Body of pancreas (tissue), 4 donors: Measurements from ENCODE around the gene TCF7. TPM values are rescaled to one million over a fixed set of nuclear protein-coding genes. Genes with fewer than 3 reads are reported as not detected.

ENCODE experiments used
- ATAC-seq: fragments of 150-250 bp; one replicate; pipeline ENCODE4 v1.9.1; 2016
- DNase-seq, 4 donors: peaks; one replicate each; pipeline ENCODE4 v3.0.0-alpha.2; 2019
- H3K27ac ChIP-seq, 4 donors: fragments of 200-600 bp; sonication (generic); 1 replicate in 3 of 4; 2 replicates in 1 of 4; pipeline versions ENCODE4 v1.5.1 to v1.6.1; 2016 to 2019; ENCODE audit warnings: mild to moderate bottlenecking in 1 of 4, mixed read lengths in 1 of 4, moderate library complexity in 1 of 4
- H3K27me3 ChIP-seq, 2 donors: fragments of 200-600 bp; sonication (generic); one replicate each; pipeline ENCODE4 v1.6.0; 2016; ENCODE audit warnings: mild to moderate bottlenecking in 1 of 2
- H3K36me3 ChIP-seq, 2 donors: fragments of 200-600 bp; sonication (generic); replicated peaks in 1 of 2; 2 replicates each; pipeline ENCODE4 v1.5.1; 2016; ENCODE audit warnings: low read depth in 2 of 2; ENCODE audit not compliant: insufficient read depth in 1 of 2
- H3K4me1 ChIP-seq: fragments of 200-600 bp; sonication (generic); one replicate; pipeline ENCODE4 v1.6.0; 2016
- H3K4me3 ChIP-seq, 2 donors: fragments of 200-600 bp; sonication (generic); 1 replicate in 1 of 2; 2 replicates in 1 of 2; pipeline ENCODE4 v1.5.1; 2016 to 2019
- H3K9me3 ChIP-seq, 3 donors: fragments of 200-600 bp; sonication (generic); 1 replicate in 2 of 3; 2 replicates in 1 of 3; pipeline ENCODE4 v1.5.1; 2016
- POLR2A ChIP-seq, 3 donors: fragments of 450-650 bp; IDR thresholded peaks; one replicate each; pipeline ENCODE4 v1.6.1; 2016; ENCODE audit warnings: antibody characterized with exemption in 3 of 3, mild to moderate bottlenecking in 2 of 3
- WGBS, 2 donors: methylation state at CpG; one replicate each; pipeline ENCODE4 v1.1.5; 2017; 5-methylcytosine and 5-hydroxymethylcytosine counted together
- intact Hi-C: fragments of 100-400 bp; cut with DNase I; formaldehyde crosslinking; loops from one replicate; pipeline ENCODE4 v1.15.1; 2023
- total RNA-seq, 2 donors: library from RNA; depleted of rRNA; stranded (reverse); fragments of >200 nt; gene quantifications; one replicate each; pipeline ENCODE4 v1.1.0, GENCODE V29; 2016
- TF ChIP-seq, protein P1 (sequence below), 7 experiments: fragments of 450-650 bp in 4 of 7; fragments of 200-600 bp in 3 of 7; sonication (generic) in 3 of 7; IDR thresholded peaks; one replicate each; pipeline ENCODE4 v1.5.1; 2016 to 2019; ENCODE audit warnings: antibody characterized with exemption in 7 of 7

The TCF7 gene
- total RNA-seq, 2 donors from 2014 or later = 6.3 to 9.1 TPM

- TF ChIP-seq, protein P1, sequence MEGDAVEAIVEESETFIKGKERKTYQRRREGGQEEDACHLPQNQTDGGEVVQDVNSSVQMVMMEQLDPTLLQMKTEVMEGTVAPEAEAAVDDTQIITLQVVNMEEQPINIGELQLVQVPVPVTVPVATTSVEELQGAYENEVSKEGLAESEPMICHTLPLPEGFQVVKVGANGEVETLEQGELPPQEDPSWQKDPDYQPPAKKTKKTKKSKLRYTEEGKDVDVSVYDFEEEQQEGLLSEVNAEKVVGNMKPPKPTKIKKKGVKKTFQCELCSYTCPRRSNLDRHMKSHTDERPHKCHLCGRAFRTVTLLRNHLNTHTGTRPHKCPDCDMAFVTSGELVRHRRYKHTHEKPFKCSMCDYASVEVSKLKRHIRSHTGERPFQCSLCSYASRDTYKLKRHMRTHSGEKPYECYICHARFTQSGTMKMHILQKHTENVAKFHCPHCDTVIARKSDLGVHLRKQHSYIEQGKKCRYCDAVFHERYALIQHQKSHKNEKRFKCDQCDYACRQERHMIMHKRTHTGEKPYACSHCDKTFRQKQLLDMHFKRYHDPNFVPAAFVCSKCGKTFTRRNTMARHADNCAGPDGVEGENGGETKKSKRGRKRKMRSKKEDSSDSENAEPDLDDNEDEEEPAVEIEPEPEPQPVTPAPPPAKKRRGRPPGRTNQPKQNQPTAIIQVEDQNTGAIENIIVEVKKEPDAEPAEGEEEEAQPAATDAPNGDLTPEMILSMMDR (IDR thresholded peaks at IDR 0.05) = no peak
- no peak for TF ChIP-seq POLR2A (IDR thresholded peaks at IDR 0.05)
- Histone ChIP-seq H3K27ac (no peak overlapping the region), H3K4me1 (no peaks in the 10 kb centered on the region), H3K9me3 (no peaks in the 10 kb centered on the region), H3K4me3 (no peak overlapping the region), H3K27me3 (no peaks in the 10 kb centered on the region), H3K36me3 (no peaks in the 10 kb centered on the region)
- ATAC-seq (no peak), DNase-seq (no peak)
- intact Hi-C loops = no loop called here
- 60 to 68% methylated on average over 8 to 9 of the region's 9 CpGs for WGBS, 2 donors
Observed at GRCh38 chr5:134103397-134103796, 11.1 kb upstream of the TCF7 start.

GRCh38 chr5:134103998-134104654, 10.4 kb upstream of the TCF7 start:
- no peak for DNase-seq
- Histone ChIP-seq H3K9me3 (no peaks in the 10 kb centered on the region), H3K4me1 (no peaks in the 10 kb centered on the region), H3K27me3 (no peaks in the 10 kb centered on the region), H3K36me3 (no peaks in the 10 kb centered on the region), H3K27ac (no peak overlapping the region), H3K4me3 (no peak overlapping the region)
- no peak for ATAC-seq
- intact Hi-C loops = no loop called here
- 81 to 84% methylated on average over 4 to 11 of the region's 11 CpGs for WGBS, 2 donors
- TF ChIP-seq, protein P1 (IDR thresholded peaks at IDR 0.05) = no peak
- TF ChIP-seq POLR2A (IDR thresholded peaks at IDR 0.05) = no peak

GRCh38 chr5:134106991-134107701, 7.3 kb upstream of the TCF7 start:
- no peak overlapping the region for H3K4me3 ChIP-seq
- ATAC-seq (no peak), DNase-seq (no peak)
- 74 to 80% methylated on average over 7 to 10 of the region's 10 CpGs for WGBS, 2 donors
- no peaks in the 10 kb centered on the region for H3K4me1 ChIP-seq
- intact Hi-C loops = no loop called here
- H3K9me3 ChIP-seq = no peaks in the 10 kb centered on the region
- TF ChIP-seq, protein P1 (IDR thresholded peaks at IDR 0.05) = no peak
- TF ChIP-seq POLR2A (IDR thresholded peaks at IDR 0.05) = no peak
- H3K36me3 ChIP-seq = no peaks in the 10 kb centered on the region
- H3K27me3 ChIP-seq = no peaks in the 10 kb centered on the region
- no peak overlapping the region for H3K27ac ChIP-seq

DNA sequence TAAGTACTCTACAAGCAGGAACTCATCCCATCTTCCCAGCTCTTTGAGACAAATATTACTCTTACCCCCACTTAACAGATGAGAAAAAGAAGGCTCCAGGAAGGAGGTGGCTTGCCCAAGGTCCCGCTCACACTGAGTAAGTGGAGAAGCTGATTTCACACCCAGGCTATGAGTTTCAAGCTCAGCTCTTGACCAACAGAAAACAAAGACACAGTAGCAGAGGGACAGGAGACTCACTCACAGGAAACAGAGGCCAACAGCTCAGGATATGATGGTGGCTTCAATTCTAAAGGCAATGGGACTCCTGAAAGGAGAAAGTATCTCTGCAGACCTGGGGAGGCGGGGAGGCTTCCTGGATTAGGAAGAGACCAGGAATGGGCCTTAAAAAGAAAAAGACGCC, 6.7 kb upstream of the TCF7 start:
- no peaks in the 10 kb centered on the region for H3K4me1 ChIP-seq
- H3K4me3 ChIP-seq = no peak overlapping the region
- H3K27ac ChIP-seq = no peak overlapping the region
- no peak for ATAC-seq
- no peaks in the 10 kb centered on the region for H3K36me3 ChIP-seq
- no peaks in the 10 kb centered on the region for H3K9me3 ChIP-seq
- no peak for DNase-seq
- TF ChIP-seq, protein P1 (IDR thresholded peaks at IDR 0.05) = no peak
- no peak for TF ChIP-seq POLR2A (IDR thresholded peaks at IDR 0.05)
- no peaks in the 10 kb centered on the region for H3K27me3 ChIP-seq
- intact Hi-C loops = no loop called here
- 95 to 96% methylated on average over 3 of the region's 3 CpGs for WGBS, 2 donors
